HCT116 (cell line): ENCODE results near the gene PHF21B. TPM values are rescaled to one million over a fixed set of nuclear protein-coding genes. Genes with fewer than 3 reads are reported as not detected.

Experiments used
- ATAC-seq: fragments of 200-7000 bp; cut with Tn5 transposase; 2 replicates; pipeline ENCODE4 v1.9.1; 2020; ENCODE audit warnings: mild to moderate bottlenecking, moderate library complexity
- BruUV-seq: library from RNA; stranded (reverse); fragments of 400-500 nt; replicated peaks from 2 replicates; lab custom pipeline; 2021; lab: Mats Ljungman, UMichigan
- CTCF ChIA-PET: fragments of 300-600 bp; sonication (Branson Sonifier 250); formaldehyde crosslinking; loops from one replicate; lab custom pipeline; 2021; ENCODE audit warnings: antibody characterized with exemption; lab: Charles Lee
- POLR2A ChIA-PET: fragments of 300-600, 350-600 bp; sonication (Branson Sonifier 250); formaldehyde crosslinking; loops from one replicate; lab custom pipeline; 2021; ENCODE audit warnings: antibody characterized with exemption; lab: Charles Lee
- RAD21 ChIA-PET, 2 experiments: fragments of 300-600 bp; sonication (Branson Sonifier 250); formaldehyde crosslinking; loops; one replicate each; lab custom pipeline; 2023; ENCODE audit warnings: low total read pairs in 2 of 2; ENCODE audit not compliant: uncharacterized antibody in 2 of 2, unreplicated experiment in 2 of 2, low non-redundant PET in 1 of 2; lab: Charles Lee
- DNase-seq: peaks from one replicate; pipeline ENCODE4 v3.0.0-alpha.2; 2010; ENCODE audit warnings: low read depth, low spot score
- H2AFZ ChIP-seq: fragments of 200-600 bp; shearing (Covaris generic), sonication (generic); 2 replicates; pipeline ENCODE4 v1.6.1; 2017; ENCODE audit warnings: low read depth, mixed run types, mixed read lengths, antibody characterized with exemption, low read length; ENCODE audit not compliant: poor library complexity, severe bottlenecking
- H3K27ac ChIP-seq: 2 replicates; pipeline ENCODE4 v1.5.1; 2012; ENCODE audit warnings: low read depth, low read length
- H3K27me3 ChIP-seq: fragments of 200-600 bp; sonication (generic); 2 replicates; pipeline ENCODE4 v1.6.1; 2016; ENCODE audit warnings: mixed run types, low read length, mixed read lengths; ENCODE audit not compliant: insufficient read depth
- H3K36me3 ChIP-seq, 2 experiments: fragments of 200-500 bp in 1 of 2; fragments of 200-600 bp in 1 of 2; sonication (Bioruptor generic) in 1 of 2; sonication (generic) in 1 of 2; 2 replicates each; pipeline versions ENCODE4 v1.5.1 to v1.6.1; 2014 to 2016; ENCODE audit warnings: low read length in 2 of 2, inconsistent platforms in 1 of 2, mixed read lengths in 1 of 2, mixed run types in 1 of 2; ENCODE audit not compliant: insufficient read depth in 2 of 2, control insufficient read depth in 1 of 2
- H3K4me1 ChIP-seq, 2 experiments: fragments of 200-600 bp in 1 of 2; sonication (generic) in 1 of 2; 2 replicates each; pipeline versions ENCODE4 v1.5.1 to v1.6.1; 2012 to 2017; ENCODE audit warnings: low read length in 2 of 2, inconsistent platforms in 1 of 2, mild to moderate bottlenecking in 1 of 2, mixed read lengths in 1 of 2, mixed run types in 1 of 2, moderate library complexity in 1 of 2; ENCODE audit not compliant: insufficient read depth in 2 of 2, control insufficient read depth in 1 of 2
- H3K4me2 ChIP-seq: fragments of 200-600 bp; sonication (generic); 2 replicates; pipeline ENCODE4 v1.6.1; 2017; ENCODE audit warnings: mixed run types, low read length, mixed read lengths
- H3K4me3 ChIP-seq, 2 experiments: fragments of 200-600 bp in 1 of 2; sonication (generic) in 1 of 2; replicated peaks in 1 of 2; 2 replicates each; pipeline ENCODE4 v1.5.1; 2011 to 2016; ENCODE audit warnings: low read length in 2 of 2, control low read depth in 1 of 2, low read depth in 1 of 2, mild to moderate bottlenecking in 1 of 2, mixed read lengths in 1 of 2, mixed run types in 1 of 2
- H3K79me2 ChIP-seq: fragments of 200-600 bp; sonication (generic); 2 replicates; pipeline ENCODE4 v1.6.1; 2017; ENCODE audit warnings: mild to moderate bottlenecking, mixed run types, low read length, moderate library complexity, mixed read lengths; ENCODE audit not compliant: insufficient read depth
- H3K9ac ChIP-seq: fragments of 200-600 bp; sonication (generic); 2 replicates; pipeline ENCODE4 v1.6.1; 2016; ENCODE audit warnings: low read length, mixed read lengths
- H3K9me2 ChIP-seq: fragments of 200-600 bp; sonication (generic), shearing (Covaris generic); 2 replicates; pipeline ENCODE4 v1.6.1; 2017; ENCODE audit warnings: mixed run types, mild to moderate bottlenecking, moderate library complexity; ENCODE audit not compliant: insufficient read depth
- H3K9me3 ChIP-seq, 2 experiments: fragments of 200-500 bp in 1 of 2; fragments of 200-600 bp in 1 of 2; sonication (Bioruptor generic) in 1 of 2; sonication (generic) in 1 of 2; 2 replicates each; pipeline ENCODE4 v1.6.1; 2014 to 2017; ENCODE audit warnings: low read length in 2 of 2, mixed read lengths in 2 of 2, inconsistent platforms in 1 of 2, low read depth in 1 of 2, mild to moderate bottlenecking in 1 of 2, mixed run types in 1 of 2, moderate library complexity in 1 of 2; ENCODE audit not compliant: control insufficient read depth in 1 of 2, insufficient read depth in 1 of 2
- H4K20me1 ChIP-seq: fragments of 200-600 bp; sonication (generic), shearing (Covaris generic); 2 replicates; pipeline ENCODE4 v1.6.1; 2017; ENCODE audit warnings: mixed run types, mild to moderate bottlenecking, moderate library complexity; ENCODE audit not compliant: insufficient read depth
- CEBPB ChIP-seq: IDR thresholded peaks from 2 replicates; pipeline ENCODE4 v1.6.1; 2012; ENCODE audit warnings: low read depth
- EGR1 ChIP-seq: IDR thresholded peaks from 2 replicates; pipeline ENCODE4 v1.6.1; 2012; ENCODE audit warnings: low read depth
- EZH2 ChIP-seq: fragments of 200-600 bp; sonication (generic); IDR thresholded peaks from 2 replicates; pipeline ENCODE4 v1.6.1; 2017; ENCODE audit warnings: antibody characterized with exemption, mixed run types
- JUND ChIP-seq: IDR thresholded peaks from 2 replicates; pipeline ENCODE4 v1.6.1; 2012
- POLR2AphosphoS5 ChIP-seq: IDR thresholded peaks from 2 replicates; pipeline ENCODE4 v1.6.1; 2011; ENCODE audit warnings: mild to moderate bottlenecking, low read depth, low read length, moderate library complexity
- SRF ChIP-seq: IDR thresholded peaks from 2 replicates; pipeline ENCODE4 v1.6.1; 2012; ENCODE audit warnings: low read depth
- intact Hi-C: fragments of 100-400 bp; cut with micrococcal nuclease; formaldehyde crosslinking; loops from 2 replicates; pipeline ENCODE4 v1.10.0; 2022
- total RNA-seq: library from RNA; stranded (reverse); gene quantifications from one replicate; pipeline ENCODE4 v1.2.1, GENCODE V29; 2021; ENCODE audit not compliant: unreplicated experiment
- TF ChIP-seq, protein P1 (sequence below): IDR thresholded peaks from 2 replicates; pipeline ENCODE4 v1.6.1; 2011; ENCODE audit warnings: mild to moderate bottlenecking, low read length, moderate library complexity; ENCODE audit not compliant: insufficient replicate concordance; ENCODE audit errors: extremely low read depth

The PHF21B gene
- total RNA-seq, 1 experiment from 2014 or later: not detected

DNA sequence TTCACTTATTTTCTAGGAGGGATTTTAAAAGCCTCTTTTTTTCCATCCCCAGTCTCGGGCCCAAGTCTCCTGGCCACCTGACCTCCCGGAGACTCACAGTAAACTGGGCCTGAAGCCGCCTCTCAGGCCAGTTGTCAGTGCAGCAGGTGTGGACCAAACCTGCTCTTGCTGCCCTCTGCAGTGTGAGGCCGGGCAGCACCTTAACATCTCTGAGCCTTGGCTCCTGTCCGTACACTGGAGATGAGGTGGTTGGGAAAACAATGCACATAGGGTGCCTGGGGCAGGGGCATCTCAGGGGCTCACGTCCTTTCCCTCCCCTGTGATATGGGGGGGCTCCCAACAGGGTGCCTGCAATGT is 45.1 kb downstream of the PHF21B start (continued):
- TF ChIP-seq, protein P1, sequence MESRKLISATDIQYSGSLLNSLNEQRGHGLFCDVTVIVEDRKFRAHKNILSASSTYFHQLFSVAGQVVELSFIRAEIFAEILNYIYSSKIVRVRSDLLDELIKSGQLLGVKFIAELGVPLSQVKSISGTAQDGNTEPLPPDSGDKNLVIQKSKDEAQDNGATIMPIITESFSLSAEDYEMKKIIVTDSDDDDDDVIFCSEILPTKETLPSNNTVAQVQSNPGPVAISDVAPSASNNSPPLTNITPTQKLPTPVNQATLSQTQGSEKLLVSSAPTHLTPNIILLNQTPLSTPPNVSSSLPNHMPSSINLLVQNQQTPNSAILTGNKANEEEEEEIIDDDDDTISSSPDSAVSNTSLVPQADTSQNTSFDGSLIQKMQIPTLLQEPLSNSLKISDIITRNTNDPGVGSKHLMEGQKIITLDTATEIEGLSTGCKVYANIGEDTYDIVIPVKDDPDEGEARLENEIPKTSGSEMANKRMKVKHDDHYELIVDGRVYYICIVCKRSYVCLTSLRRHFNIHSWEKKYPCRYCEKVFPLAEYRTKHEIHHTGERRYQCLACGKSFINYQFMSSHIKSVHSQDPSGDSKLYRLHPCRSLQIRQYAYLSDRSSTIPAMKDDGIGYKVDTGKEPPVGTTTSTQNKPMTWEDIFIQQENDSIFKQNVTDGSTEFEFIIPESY: no peak
- TF ChIP-seq EZH2 (no peak), EGR1 (no peak), POLR2AphosphoS5 (no peak)

DNA sequence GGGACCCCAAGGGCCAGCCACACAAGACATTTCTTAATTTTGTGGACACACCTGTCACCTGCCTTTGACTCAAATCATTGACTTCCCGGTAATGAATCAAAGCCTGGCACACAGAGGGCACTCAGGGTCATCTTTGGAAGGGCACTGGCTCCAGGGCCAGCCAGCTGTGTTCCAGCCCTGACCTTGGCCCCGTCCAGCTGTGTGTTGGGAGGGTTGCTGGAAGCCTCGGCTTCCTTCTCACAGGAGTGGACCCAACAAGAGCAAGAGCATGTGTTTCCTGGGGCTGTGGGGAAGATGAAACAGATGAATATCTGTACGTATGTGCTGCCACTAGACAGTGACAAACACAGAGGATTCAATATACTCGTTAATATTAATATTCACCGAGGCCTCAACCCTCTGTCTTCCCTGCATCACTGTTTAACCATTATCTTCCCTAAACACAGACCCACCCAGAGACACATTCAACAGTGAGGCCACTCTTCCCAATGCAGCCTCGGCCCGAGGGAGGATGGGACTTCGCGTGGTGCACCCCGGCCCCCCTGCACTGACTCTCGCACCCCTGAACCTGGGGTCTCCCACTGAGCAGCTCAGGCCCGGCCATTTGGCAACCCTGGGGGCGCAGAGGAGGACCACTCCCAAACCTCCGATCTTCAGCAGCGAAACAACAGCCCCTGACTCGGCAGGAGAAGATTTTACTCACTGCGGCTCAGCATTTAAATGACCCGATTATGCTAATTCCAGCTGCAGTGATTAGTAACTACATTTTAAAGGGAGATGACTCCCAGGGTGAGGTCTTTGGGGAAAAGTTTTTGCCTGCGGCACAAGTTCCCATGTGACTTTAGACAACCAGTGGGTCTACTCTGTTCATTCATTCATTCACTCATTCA is 45.7 kb downstream of the PHF21B start:
- Histone ChIP-seq H3K4me3 (no peak overlapping the region), H3K27me3 (no peaks in the 10 kb centered on the region), H3K27ac (no peak overlapping the region), H4K20me1 (no peaks in the 10 kb centered on the region), H3K4me2 (no peak overlapping the region), H3K4me1 (no peaks in the 10 kb centered on the region), H3K36me3 (no peaks in the 10 kb centered on the region), H3K9me2 (no peaks in the 10 kb centered on the region), H2AFZ (no peak overlapping the region), H3K79me2 (no peaks in the 10 kb centered on the region), H3K9ac (no peak overlapping the region), H3K9me3 (no peaks in the 10 kb centered on the region)
- TF ChIP-seq EGR1 (no peak), SRF (no peak), CEBPB (no peak), JUND (no peak)
- intact Hi-C loops: no loop called here
- no TSS peak for BruUV-seq
- ChIA-PET POLR2A (no interaction called here), CTCF (no interaction called here), RAD21 (no interaction called here)
- ATAC-seq: no peak
- no peak for DNase-seq
